Hepatic stellate cell (primary cell): ENCODE data around the gene NOX3.
A peak's percentile ranks its signal among the peaks of the same experiment; 100 is the strongest.
"Not testable (repeated sequence)": the region's sequence is repeated elsewhere in the genome, so short reads cannot be mapped to it uniquely, and the experiment has no call there.

Experiments
- DNase-seq: peaks from one replicate; pipeline ENCODE4 v3.0.0; 2011; ENCODE audit warnings: low spot score

The NOX3 gene

DNA sequence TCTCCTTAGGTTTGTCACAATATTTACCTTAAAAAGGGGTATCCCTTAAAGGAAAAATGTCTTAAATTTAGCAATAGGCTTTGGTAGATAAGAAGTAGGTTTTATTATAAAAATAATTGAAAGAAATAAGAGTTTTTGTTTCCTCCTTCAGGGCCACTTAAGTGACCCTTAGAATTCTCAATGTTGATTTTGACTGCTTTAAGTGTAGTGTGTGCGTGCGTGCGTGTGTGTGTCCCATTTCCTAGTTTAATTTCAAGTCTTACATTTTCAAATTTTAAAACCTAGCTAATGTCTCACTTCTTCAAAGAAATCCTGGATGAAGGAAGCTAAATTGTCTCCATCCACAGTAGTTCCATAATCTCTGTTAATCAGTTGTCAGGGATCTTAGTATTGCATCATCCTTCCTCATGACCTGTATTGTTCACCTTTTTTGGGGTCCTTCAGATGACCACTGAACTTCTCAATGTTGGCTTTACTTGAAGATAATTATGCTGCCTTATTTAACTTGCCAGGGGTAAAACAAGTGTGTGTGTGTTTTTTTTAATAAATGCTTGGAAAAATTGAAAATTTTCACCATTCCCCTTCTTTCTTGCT is 90.7 kb downstream of the NOX3 start:
- DNase-seq, result no peak

DNA sequence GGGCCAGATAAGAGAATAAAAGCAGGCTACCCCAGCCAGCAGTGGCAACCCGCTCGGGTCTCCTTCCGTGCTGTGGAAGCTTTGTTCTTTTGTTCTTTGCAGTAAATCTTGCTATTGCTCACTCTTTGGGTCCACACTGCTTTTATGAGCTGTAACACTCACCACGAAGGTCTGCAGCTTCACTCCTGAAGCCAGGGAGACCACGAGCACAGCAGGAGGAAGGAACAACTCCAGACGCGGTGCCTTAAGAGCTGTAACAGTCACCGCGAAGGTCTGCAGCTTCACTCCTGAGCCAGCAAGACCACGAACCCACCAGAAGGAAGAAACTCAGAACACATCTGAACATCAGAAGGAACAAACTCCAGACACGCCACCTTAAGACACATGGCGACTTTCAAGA is 91.6 kb downstream of the NOX3 start:
- not testable (repeated sequence) for DNase-seq

DNA sequence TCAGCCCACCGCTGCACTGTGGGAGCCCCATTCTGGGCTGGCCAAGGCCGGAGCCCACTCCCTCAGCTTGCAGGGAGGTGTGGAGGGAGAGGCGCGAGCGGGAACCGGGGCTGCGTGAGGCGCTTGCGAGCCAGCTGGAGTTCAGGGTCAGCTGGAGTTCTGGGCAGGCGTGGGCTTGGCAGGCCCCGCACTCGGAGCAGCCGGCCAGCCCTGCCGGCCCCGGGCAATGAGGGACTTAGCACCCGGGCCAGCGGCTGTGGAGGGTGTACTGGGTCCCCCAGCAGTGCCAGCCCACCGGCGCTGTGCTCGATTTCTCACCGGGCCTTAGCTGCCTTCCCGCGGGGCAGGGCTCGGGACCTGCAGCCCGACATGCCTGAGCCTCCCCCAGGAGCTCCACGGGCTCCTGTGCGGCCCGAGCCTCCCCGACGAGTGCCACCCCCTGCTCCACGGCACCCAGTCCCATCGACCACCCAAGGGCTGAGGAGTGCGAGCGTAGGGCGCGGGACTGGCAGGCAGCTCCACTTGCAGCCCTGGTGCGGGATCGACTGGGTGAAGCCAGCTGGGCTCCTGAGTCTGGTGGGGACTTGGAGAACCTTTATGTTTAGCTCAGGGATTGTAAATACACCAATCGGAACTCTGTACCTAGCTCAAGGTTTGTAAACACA is 92.5 kb downstream of the NOX3 start:
- DNase-seq, result not testable (repeated sequence)

DNA sequence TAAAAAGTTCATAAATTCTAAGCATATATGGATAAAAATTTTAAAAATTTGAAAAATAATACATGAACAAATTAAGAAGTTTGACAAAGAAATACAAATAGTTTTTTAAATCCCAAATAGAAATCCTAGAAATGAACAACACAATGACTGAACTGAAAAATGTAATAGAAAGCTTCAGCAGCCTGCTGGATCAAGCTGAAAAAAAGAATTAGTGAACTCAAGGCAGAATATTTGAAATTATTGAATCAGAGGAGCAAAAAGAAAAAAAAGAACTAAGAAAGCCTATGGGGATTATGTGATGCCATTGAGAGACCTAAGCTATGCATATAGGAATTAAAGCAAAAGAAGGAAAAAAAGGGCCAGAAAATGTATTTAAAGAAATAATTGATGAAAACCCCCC is 101.5 kb downstream of the NOX3 start:
- no peak for DNase-seq

DNA sequence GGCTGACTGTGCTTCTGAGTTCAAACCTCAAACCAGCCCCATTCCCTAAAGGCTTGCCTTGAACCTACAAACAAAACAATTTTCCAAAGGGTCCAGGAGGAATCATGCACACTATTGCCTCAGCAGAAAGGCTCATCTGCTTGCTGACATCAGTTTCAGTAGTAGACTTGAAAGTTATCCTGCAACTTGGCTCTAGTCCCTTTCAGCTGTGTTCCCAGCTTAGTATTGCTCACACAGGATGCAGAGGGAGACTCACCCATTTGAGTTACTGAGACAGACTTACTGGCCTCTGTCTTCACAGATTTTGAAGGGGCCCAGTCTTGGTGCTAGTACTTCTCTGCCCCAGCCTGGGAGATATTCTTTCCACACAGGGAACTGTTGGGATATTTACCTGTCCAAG is 102.8 kb downstream of the NOX3 start:
- peak; percentile 29 for DNase-seq

DNA sequence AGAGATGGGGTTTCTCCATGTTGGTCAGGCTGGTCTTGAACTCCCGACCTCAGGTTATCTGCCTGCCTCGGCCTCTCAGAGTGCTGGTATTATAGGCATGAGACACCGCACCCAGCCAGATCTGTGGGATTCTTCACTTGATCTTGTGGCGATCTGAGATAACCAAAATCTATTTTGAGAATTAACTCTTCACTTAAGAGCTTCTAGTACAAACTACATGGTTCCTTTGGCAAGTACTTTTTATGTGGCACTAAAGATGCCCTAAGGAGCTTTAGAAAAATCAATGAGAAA is 103.6 kb downstream of the NOX3 start:
- DNase-seq, result no peak

- no peak for DNase-seq
Observed at GRCh38 chr6:155351273-155352129, 104.1 kb downstream of the NOX3 start.

DNA sequence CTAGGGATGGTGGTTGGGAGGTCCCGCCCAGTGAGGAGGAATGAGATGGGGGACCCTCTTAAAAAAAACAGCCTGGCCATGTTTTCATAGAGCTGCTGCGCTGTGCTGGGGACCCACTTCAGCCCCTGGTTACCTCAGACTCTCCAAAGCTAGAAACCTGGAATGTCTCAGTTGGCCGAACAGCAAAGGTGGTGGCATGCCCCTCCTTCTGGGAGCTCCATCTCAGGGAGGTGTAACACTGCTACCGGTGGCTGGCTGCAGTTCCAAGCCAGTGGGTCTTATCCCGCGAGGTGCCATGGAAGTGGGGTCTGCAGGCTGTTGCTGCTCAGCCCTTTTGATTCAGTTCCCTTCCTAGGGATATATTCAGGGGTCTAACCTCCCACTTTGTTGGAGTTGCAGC is 105.7 kb downstream of the NOX3 start:
- no peak for DNase-seq

- peak; percentile 16 for DNase-seq
Observed at GRCh38 chr6:155349129-155349528, 106.5 kb downstream of the NOX3 start.

- no peak for DNase-seq
Observed at GRCh38 chr6:155347800-155348199, 107.8 kb downstream of the NOX3 start.

GRCh38 chr6:155346957-155347356 is 108.7 kb downstream of the NOX3 start:
- no peak for DNase-seq
